ENCODE data around the gene UGT2B15.

- TF ChIP-seq CTCF (conservative IDR thresholded peaks at IDR 0.05 in 1 of 2, IDR thresholded peaks at IDR 0.05 in 1 of 2; ENCODE audit: extremely low read depth in 1 of 2, insufficient read depth in 1 of 2, low read depth in 1 of 2, low read length in 2 of 2) (no peak), EZH2 (IDR thresholded peaks at IDR 0.05; ENCODE audit: borderline replicate concordance, low read length) (no peak)
Observed at GRCh38 chr4:68606240-68606639, 64.2 kb downstream of the UGT2B15 start.
